ENCODE data around the gene TCOF1. TPM values are rescaled to one million over a fixed set of nuclear protein-coding genes. Genes with fewer than 3 reads are reported as not detected.

Gene TCOF1
- total and polyA plus RNA-seq, 2 donors from 2014 or later: 12.2 to 23.5 TPM

- Histone ChIP-seq H3K27me3 (ENCODE audit: control insufficient read depth, insufficient read depth, low read length) (no peaks in the 10 kb centered on the region), H3K27ac (ENCODE audit: low read depth in 2 of 2, low read length in 2 of 2) (no peak overlapping the region), H3K4me3 (ENCODE audit: low read length in 3 of 3) (no peak overlapping the region), H3K9me3 (ENCODE audit: control insufficient read depth in 2 of 3, insufficient read depth in 1 of 3, low read length in 3 of 3) (no peaks in the 10 kb centered on the region), H3K4me1 (ENCODE audit: control insufficient read depth in 2 of 3, insufficient read depth in 2 of 3, low read depth in 1 of 3, low read length in 3 of 3) (no peaks in the 10 kb centered on the region), H3K9ac (ENCODE audit: low read length in 3 of 3) (no peak overlapping the region), H3K36me3 (ENCODE audit: control insufficient read depth in 2 of 3, insufficient read depth in 3 of 3, low read length in 3 of 3) (peaks cover 0 to 39% (median 22%) of the 10 kb centered on the region in 3 donors)
- TF ChIP-seq CTCF (IDR thresholded peaks at IDR 0.05; ENCODE audit: borderline replicate concordance, extremely low read depth, insufficient read depth): no peak
- FAIRE-seq (no peak), DNase-seq (no peak)
- intact Hi-C loops (cut with DNase I): no loop called here
Measured at GRCh38 chr5:150391064-150391834, 33.8 kb downstream of the TCOF1 start.

GRCh38 chr5:150391986-150392385 is 34.5 kb downstream of the TCOF1 start:
- DNase-seq (no peak), FAIRE-seq (no peak)
- H3K27ac ChIP-seq (ENCODE audit: low read depth in 2 of 2, low read length in 2 of 2): no peak overlapping the region
- intact Hi-C loops (cut with DNase I): no loop called here
- no peaks in the 10 kb centered on the region for H3K4me1 ChIP-seq (ENCODE audit: control insufficient read depth in 2 of 3, insufficient read depth in 2 of 3, low read depth in 1 of 3, low read length in 3 of 3)
- H3K9me3 ChIP-seq (ENCODE audit: control insufficient read depth in 2 of 3, insufficient read depth in 1 of 3, low read length in 3 of 3): no peaks in the 10 kb centered on the region
- no peak overlapping the region for H3K9ac ChIP-seq (ENCODE audit: low read length in 3 of 3)
- no peak overlapping the region for H3K4me3 ChIP-seq (ENCODE audit: low read length in 3 of 3)
- H3K36me3 ChIP-seq (ENCODE audit: control insufficient read depth in 2 of 3, insufficient read depth in 3 of 3, low read length in 3 of 3): peaks cover 0 to 36% (median 22%) of the 10 kb centered on the region in 3 donors
- no peak for TF ChIP-seq CTCF (IDR thresholded peaks at IDR 0.05; ENCODE audit: borderline replicate concordance, extremely low read depth, insufficient read depth)
- H3K27me3 ChIP-seq (ENCODE audit: control insufficient read depth, insufficient read depth, low read length): no peaks in the 10 kb centered on the region

- no peak for FAIRE-seq
- no peak overlapping the region for H3K4me3 ChIP-seq (ENCODE audit: low read length in 3 of 3)
- no peaks in the 10 kb centered on the region for H3K4me1 ChIP-seq (ENCODE audit: control insufficient read depth in 2 of 3, insufficient read depth in 2 of 3, low read depth in 1 of 3, low read length in 3 of 3)
- no peak overlapping the region for H3K27ac ChIP-seq (ENCODE audit: low read depth in 2 of 2, low read length in 2 of 2)
- intact Hi-C loops (cut with DNase I): no loop called here
- peaks cover 0 to 30% (median 24%) of the 10 kb centered on the region in 3 donors for H3K36me3 ChIP-seq (ENCODE audit: control insufficient read depth in 2 of 3, insufficient read depth in 3 of 3, low read length in 3 of 3)
- no peaks in the 10 kb centered on the region for H3K9me3 ChIP-seq (ENCODE audit: control insufficient read depth in 2 of 3, insufficient read depth in 1 of 3, low read length in 3 of 3)
- no peak for DNase-seq
- no peaks in the 10 kb centered on the region for H3K27me3 ChIP-seq (ENCODE audit: control insufficient read depth, insufficient read depth, low read length)
- no peak overlapping the region for H3K9ac ChIP-seq (ENCODE audit: low read length in 3 of 3)
- TF ChIP-seq CTCF (IDR thresholded peaks at IDR 0.05; ENCODE audit: borderline replicate concordance, extremely low read depth, insufficient read depth): no peak
Measured at GRCh38 chr5:150392680-150393079, 35.2 kb downstream of the TCOF1 start.
